ENCODE results near the gene ASTN1.

GRCh38 chr1:176826265-176826664 is 338.2 kb downstream of the ASTN1 start:
- TF ChIP-seq CTCF (IDR thresholded peaks at IDR 0.05): no peak
- TF ChIP-seq POLR2AphosphoS5 (IDR thresholded peaks at IDR 0.05): no peak
- TF ChIP-seq EP300 (IDR thresholded peaks at IDR 0.05): no peak
